GM12878 (cell line): ENCODE results near the gene ANO9. TPM values are rescaled to one million over a fixed set of nuclear protein-coding genes. Genes with fewer than 3 reads are reported as not detected.

Source experiments
- ATAC-seq: fragments of 200-7000 bp; cut with Tn5 transposase; 3 replicates; pipeline ENCODE4 v1.9.1; 2020; ENCODE audit warnings: mild to moderate bottlenecking, moderate library complexity
- BruUV-seq: library from RNA; stranded (reverse); fragments of 400-500 nt; replicated peaks from 2 replicates; lab custom pipeline; 2021; lab: Mats Ljungman, UMichigan
- CTCF ChIA-PET: fragments of 300-600 bp; sonication (Branson Sonifier 250); formaldehyde crosslinking; extraction: SDS; loops from one replicate; lab custom pipeline; 2021; ENCODE audit warnings: inconsistent platforms; lab: Yijun Ruan, JAX
- POLR2A ChIA-PET: fragments of 350-600 bp; formaldehyde crosslinking; extraction: SDS; loops from one replicate; lab custom pipeline; 2021; ENCODE audit warnings: inconsistent platforms; lab: Charles Lee
- RAD21 ChIA-PET: fragments of 300-600 bp; sonication (Branson Sonifier 250); formaldehyde crosslinking; loops from one replicate; lab custom pipeline; 2023; ENCODE audit warnings: antibody characterized with exemption; ENCODE audit not compliant: unreplicated experiment; lab: Charles Lee
- SMC1A ChIA-PET: fragments of 300-600 bp; sonication (Branson Sonifier 250); formaldehyde crosslinking; loops from one replicate; lab custom pipeline; 2023; ENCODE audit not compliant: unreplicated experiment, uncharacterized antibody; lab: Charles Lee
- DNase-seq: peaks from one replicate; pipeline ENCODE4 v3.0.0-alpha.2; 2011; ENCODE audit warnings: low read depth, low spot score
- FAIRE-seq: peaks from 3 replicates; lab custom pipeline; 2011; peaks lifted over from hg19 to GRCh38; lab: Jason Lieb, UNC
- H2AFZ ChIP-seq: 2 replicates; pipeline ENCODE4 v1.6.0; 2011; ENCODE audit warnings: low read depth, low read length, control low read depth; ENCODE audit not compliant: control insufficient read depth
- H3K27ac ChIP-seq: 2 replicates; pipeline ENCODE4 v1.5.1; 2011; ENCODE audit warnings: control low read depth; ENCODE audit not compliant: control insufficient read depth, insufficient read depth
- H3K27me3 ChIP-seq, 2 experiments: replicated peaks in 1 of 2; 2 replicates each; pipeline versions ENCODE4 v1.6.0 to v1.6.1; 2011; ENCODE audit warnings: low read length in 1 of 2; ENCODE audit not compliant: control insufficient read depth in 2 of 2, insufficient read depth in 2 of 2
- H3K36me3 ChIP-seq, 2 experiments: 2 replicates each; pipeline ENCODE4 v1.5.1; 2011; ENCODE audit warnings: low read length in 1 of 2; ENCODE audit not compliant: control insufficient read depth in 2 of 2, insufficient read depth in 2 of 2
- H3K4me1 ChIP-seq: 2 replicates; pipeline ENCODE4 v1.6.1; 2011; ENCODE audit warnings: mild to moderate bottlenecking, low read length, moderate library complexity, mixed read lengths; ENCODE audit not compliant: control insufficient read depth, insufficient read depth
- H3K4me2 ChIP-seq: 2 replicates; pipeline ENCODE4 v1.6.0; 2011; ENCODE audit warnings: control low read depth; ENCODE audit not compliant: control insufficient read depth, insufficient read depth
- H3K4me3 ChIP-seq: fragments of 200-600 bp; sonication (generic); 2 replicates; pipeline ENCODE4 v1.5.1; 2016
- H3K79me2 ChIP-seq: 2 replicates; pipeline ENCODE4 v1.6.0; 2011; ENCODE audit warnings: low read length; ENCODE audit not compliant: control insufficient read depth, insufficient read depth
- H3K9ac ChIP-seq: 2 replicates; pipeline ENCODE4 v1.8.0; 2011; ENCODE audit warnings: low read length, control low read depth, mixed read lengths; ENCODE audit not compliant: control insufficient read depth, insufficient read depth
- H3K9me3 ChIP-seq: replicated peaks from 3 replicates; pipeline ENCODE4 v1.5.1; 2011; ENCODE audit warnings: mild to moderate bottlenecking, low read length; ENCODE audit not compliant: control insufficient read depth, insufficient read depth
- H4K20me1 ChIP-seq: 2 replicates; pipeline ENCODE4 v1.6.0; 2011; ENCODE audit not compliant: control insufficient read depth, insufficient read depth
- BACH1 ChIP-seq: fragments of 450-650 bp; IDR thresholded peaks from 2 replicates; pipeline ENCODE4 v1.6.1; 2017; ENCODE audit warnings: mild to moderate bottlenecking, borderline replicate concordance
- IKZF2 ChIP-seq, 2 experiments: fragments of 450-650 bp; IDR thresholded peaks; 2 replicates each; pipeline ENCODE4 v1.6.1; 2017; ENCODE audit warnings: mild to moderate bottlenecking in 2 of 2, moderate library complexity in 2 of 2
- KAT2A ChIP-seq: conservative IDR thresholded peaks from 2 replicates; pipeline ENCODE4 v1.6.1; 2011; ENCODE audit warnings: low read depth, low read length; ENCODE audit not compliant: control insufficient read depth
- KDM1A ChIP-seq: fragments of 200-600 bp; sonication (generic); IDR thresholded peaks from 2 replicates; pipeline ENCODE4 v1.6.1; 2016; ENCODE audit warnings: borderline replicate concordance
- NBN ChIP-seq: fragments of 450-650 bp; IDR thresholded peaks from 2 replicates; pipeline ENCODE4 v1.6.1; 2016
- POLR2AphosphoS5 ChIP-seq: IDR thresholded peaks from 2 replicates; pipeline ENCODE4 v1.6.1; 2011; ENCODE audit warnings: mild to moderate bottlenecking, low read length, inconsistent platforms
- RB1 ChIP-seq: fragments of 450-650 bp; formaldehyde crosslinking; IDR thresholded peaks from 2 replicates; pipeline ENCODE4 v1.6.1; 2017; ENCODE audit warnings: mild to moderate bottlenecking, borderline replicate concordance
- ZNF384 ChIP-seq: IDR thresholded peaks from 2 replicates; pipeline ENCODE4 v1.6.1; 2012; ENCODE audit warnings: low read depth, mild to moderate bottlenecking, low read length, improper control_type of control experiment, borderline replicate concordance
- WGBS: methylation state at CpG from one replicate; pipeline ENCODE4 v1.1.6; 2016; ENCODE audit warnings: low lambda C conversion rate; ENCODE audit not compliant: insufficient replicate concordance, insufficient coverage; ENCODE audit errors: missing lambda C conversion rate; 5-methylcytosine and 5-hydroxymethylcytosine counted together
- in situ Hi-C: fragments of 300-500 bp; cut with MboI; formaldehyde crosslinking; loops from 9 replicates; pipeline ENCODE4 v1.14.3; 2018; ENCODE audit warnings: mixed read lengths
- intact Hi-C: fragments of 100-400 bp; cut with micrococcal nuclease; formaldehyde crosslinking; loops from one replicate; pipeline ENCODE4 v1.14.2; 2022; ENCODE audit not compliant: unreplicated experiment
- polyA plus RNA-seq, 11 experiments: library from polyadenylated mRNA; depleted of rRNA in 4 of 11; unstranded in 6 of 11; stranded (reverse) in 5 of 11; fragments of >200 nt; fragmentation: Nextera tagmentation in 4 of 11; fragmentation: Illumina TruSeq in 1 of 11; extraction: Ambion mirVana in 4 of 11; extraction: Trizol in 1 of 11; gene quantifications; 1 replicate in 1 of 11; 2 replicates in 10 of 11; pipeline versions ENCODE4 v1.2.1 to v1.2.3, GENCODE V29; 2011 to 2016; ENCODE audit warnings: inconsistent platforms in 2 of 11, missing spikeins in 2 of 11, low read depth in 1 of 11
- total RNA-seq, 4 experiments: library from RNA; depleted of rRNA in 3 of 4; stranded (reverse); fragments of >200 nt in 3 of 4; fragmentation: Illumina TruSeq in 1 of 4; extraction: Trizol in 1 of 4; gene quantifications; 2 replicates each; pipeline versions ENCODE4 v1.2.1 to v1.2.3, GENCODE V29; 2013 to 2021
- TF ChIP-seq, protein P1 (sequence below), 3 experiments: IDR thresholded peaks in 2 of 3; conservative IDR thresholded peaks in 1 of 3; 2 replicates each; pipeline ENCODE4 v1.5.1; 2011; ENCODE audit warnings: low read depth in 3 of 3, low read length in 3 of 3, mild to moderate bottlenecking in 3 of 3, control low read depth in 2 of 3, moderate library complexity in 2 of 3, inconsistent platforms in 1 of 3, mixed read lengths in 1 of 3; ENCODE audit not compliant: control insufficient read depth in 2 of 3, insufficient read depth in 1 of 3; ENCODE audit errors: extremely low read depth in 1 of 3
- TF ChIP-seq, protein P2 (sequence below): fragments of 450-650 bp; formaldehyde crosslinking; IDR thresholded peaks from 2 replicates; pipeline ENCODE4 v1.5.0; 2022; ENCODE audit warnings: mild to moderate bottlenecking, missing genetic modification characterization
- TF ChIP-seq, protein P3 (sequence below): fragments of 450-650 bp; formaldehyde crosslinking; IDR thresholded peaks from 2 replicates; pipeline ENCODE4 v1.4.0; 2022; ENCODE audit warnings: mild to moderate bottlenecking, moderate library complexity
- TF ChIP-seq, protein P4 (sequence below): fragments of 450-650 bp; IDR thresholded peaks from 2 replicates; pipeline ENCODE4 v1.6.1; 2018; ENCODE audit warnings: borderline replicate concordance, mild to moderate bottlenecking; ENCODE audit not compliant: partially characterized antibody

The ANO9 gene
- total and polyA plus RNA-seq, 10 of the 15 experiments (the other 5 are each of a cell fraction or from before 2014, with no cell fraction given) = 0.21 to 42.3 (median 12.0) TPM

DNA sequence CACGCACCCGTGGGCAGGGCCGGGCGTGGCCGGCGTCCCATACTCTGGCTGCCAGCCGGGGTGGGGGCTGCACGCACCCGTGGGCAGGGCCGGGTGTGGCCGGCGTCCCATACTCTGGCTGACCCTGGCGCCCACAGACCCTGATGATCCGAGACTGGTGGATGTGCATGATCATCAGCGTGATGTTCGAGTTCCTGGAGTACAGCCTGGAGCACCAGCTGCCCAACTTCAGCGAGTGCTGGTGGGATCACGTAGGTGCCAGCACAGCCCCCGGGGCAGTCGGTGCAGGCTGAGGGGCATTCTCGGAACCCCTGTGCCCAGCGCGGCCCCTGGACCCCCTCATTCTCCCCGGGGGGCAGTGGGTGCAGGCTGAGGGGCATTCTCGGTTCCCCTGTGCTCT is 46.3 kb upstream of the ANO9 start:
- Histone ChIP-seq H3K9me3 (no peaks in the 10 kb centered on the region; the same call in 2 of the 3 replicates), H2AFZ (no peak overlapping the region), H4K20me1 (no peaks in the 10 kb centered on the region), H3K4me2 (no peak overlapping the region), H3K36me3 (peaks cover 0 to 5% of the 10 kb centered on the region in 2 experiments; a peak in 2 of 4 replicates), H3K27ac (no peak overlapping the region), H3K79me2 (no peaks in the 10 kb centered on the region), H3K4me1 (no peaks in the 10 kb centered on the region), H3K9ac (no peak overlapping the region), H3K4me3 (no peak overlapping the region), H3K27me3 (no peaks in the 10 kb centered on the region)
- ChIA-PET RAD21 (no interaction called here), POLR2A (no interaction called here), CTCF (no interaction called here), SMC1A (no interaction called here)
- FAIRE-seq (no peak), ATAC-seq (no peak), DNase-seq (no peak)
- BruUV-seq = no TSS peak
- TF ChIP-seq BACH1 (no peak), POLR2AphosphoS5 (no peak), NBN (no peak), ZNF384 (no peak), IKZF2 (IDR thresholded peaks at IDR 0.05) (no peak), KDM1A (no peak), RB1 (no peak), KAT2A (no peak)
- TF ChIP-seq, protein P1, sequence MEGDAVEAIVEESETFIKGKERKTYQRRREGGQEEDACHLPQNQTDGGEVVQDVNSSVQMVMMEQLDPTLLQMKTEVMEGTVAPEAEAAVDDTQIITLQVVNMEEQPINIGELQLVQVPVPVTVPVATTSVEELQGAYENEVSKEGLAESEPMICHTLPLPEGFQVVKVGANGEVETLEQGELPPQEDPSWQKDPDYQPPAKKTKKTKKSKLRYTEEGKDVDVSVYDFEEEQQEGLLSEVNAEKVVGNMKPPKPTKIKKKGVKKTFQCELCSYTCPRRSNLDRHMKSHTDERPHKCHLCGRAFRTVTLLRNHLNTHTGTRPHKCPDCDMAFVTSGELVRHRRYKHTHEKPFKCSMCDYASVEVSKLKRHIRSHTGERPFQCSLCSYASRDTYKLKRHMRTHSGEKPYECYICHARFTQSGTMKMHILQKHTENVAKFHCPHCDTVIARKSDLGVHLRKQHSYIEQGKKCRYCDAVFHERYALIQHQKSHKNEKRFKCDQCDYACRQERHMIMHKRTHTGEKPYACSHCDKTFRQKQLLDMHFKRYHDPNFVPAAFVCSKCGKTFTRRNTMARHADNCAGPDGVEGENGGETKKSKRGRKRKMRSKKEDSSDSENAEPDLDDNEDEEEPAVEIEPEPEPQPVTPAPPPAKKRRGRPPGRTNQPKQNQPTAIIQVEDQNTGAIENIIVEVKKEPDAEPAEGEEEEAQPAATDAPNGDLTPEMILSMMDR (IDR thresholded peaks at IDR 0.05 in 2 of 3, conservative IDR thresholded peaks at IDR 0.05 in 1 of 3; ENCODE audit: control insufficient read depth in 2 of 3, extremely low read depth in 1 of 3, insufficient read depth in 1 of 3, low read depth in 3 of 3, low read length in 3 of 3) = no peak
- TF ChIP-seq, protein P2, sequence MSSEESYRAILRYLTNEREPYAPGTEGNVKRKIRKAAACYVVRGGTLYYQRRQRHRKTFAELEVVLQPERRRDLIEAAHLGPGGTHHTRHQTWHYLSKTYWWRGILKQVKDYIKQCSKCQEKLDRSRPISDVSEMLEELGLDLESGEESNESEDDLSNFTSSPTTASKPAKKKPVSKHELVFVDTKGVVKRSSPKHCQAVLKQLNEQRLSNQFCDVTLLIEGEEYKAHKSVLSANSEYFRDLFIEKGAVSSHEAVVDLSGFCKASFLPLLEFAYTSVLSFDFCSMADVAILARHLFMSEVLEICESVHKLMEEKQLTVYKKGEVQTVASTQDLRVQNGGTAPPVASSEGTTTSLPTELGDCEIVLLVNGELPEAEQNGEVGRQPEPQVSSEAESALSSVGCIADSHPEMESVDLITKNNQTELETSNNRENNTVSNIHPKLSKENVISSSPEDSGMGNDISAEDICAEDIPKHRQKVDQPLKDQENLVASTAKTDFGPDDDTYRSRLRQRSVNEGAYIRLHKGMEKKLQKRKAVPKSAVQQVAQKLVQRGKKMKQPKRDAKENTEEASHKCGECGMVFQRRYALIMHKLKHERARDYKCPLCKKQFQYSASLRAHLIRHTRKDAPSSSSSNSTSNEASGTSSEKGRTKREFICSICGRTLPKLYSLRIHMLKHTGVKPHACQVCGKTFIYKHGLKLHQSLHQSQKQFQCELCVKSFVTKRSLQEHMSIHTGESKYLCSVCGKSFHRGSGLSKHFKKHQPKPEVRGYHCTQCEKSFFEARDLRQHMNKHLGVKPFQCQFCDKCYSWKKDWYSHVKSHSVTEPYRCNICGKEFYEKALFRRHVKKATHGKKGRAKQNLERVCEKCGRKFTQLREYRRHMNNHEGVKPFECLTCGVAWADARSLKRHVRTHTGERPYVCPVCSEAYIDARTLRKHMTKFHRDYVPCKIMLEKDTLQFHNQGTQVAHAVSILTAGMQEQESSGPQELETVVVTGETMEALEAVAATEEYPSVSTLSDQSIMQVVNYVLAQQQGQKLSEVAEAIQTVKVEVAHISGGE (CRISPR knock-in tag) = no peak
- TF ChIP-seq, protein P3, sequence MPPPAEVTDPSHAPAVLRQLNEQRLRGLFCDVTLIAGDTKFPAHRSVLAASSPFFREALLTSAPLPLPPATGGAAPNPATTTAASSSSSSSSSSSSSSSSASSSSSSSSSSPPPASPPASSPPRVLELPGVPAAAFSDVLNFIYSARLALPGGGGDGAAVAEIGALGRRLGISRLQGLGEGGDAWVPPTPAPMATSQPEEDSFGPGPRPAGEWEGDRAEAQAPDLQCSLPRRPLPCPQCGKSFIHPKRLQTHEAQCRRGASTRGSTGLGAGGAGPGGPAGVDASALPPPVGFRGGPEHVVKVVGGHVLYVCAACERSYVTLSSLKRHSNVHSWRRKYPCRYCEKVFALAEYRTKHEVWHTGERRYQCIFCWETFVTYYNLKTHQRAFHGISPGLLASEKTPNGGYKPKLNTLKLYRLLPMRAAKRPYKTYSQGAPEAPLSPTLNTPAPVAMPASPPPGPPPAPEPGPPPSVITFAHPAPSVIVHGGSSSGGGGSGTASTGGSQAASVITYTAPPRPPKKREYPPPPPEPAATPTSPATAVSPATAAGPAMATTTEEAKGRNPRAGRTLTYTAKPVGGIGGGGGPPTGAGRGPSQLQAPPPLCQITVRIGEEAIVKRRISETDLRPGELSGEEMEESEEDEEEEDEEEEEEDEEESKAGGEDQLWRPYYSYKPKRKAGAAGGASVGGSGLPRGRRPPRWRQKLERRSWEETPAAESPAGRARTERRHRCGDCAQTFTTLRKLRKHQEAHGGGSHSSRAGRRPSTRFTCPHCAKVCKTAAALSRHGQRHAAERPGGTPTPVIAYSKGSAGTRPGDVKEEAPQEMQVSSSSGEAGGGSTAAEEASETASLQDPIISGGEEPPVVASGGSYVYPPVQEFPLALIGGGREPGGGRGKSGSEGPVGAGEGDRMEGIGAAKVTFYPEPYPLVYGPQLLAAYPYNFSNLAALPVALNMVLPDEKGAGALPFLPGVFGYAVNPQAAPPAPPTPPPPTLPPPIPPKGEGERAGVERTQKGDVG (CRISPR knock-in tag) = no peak
- TF ChIP-seq, protein P4, sequence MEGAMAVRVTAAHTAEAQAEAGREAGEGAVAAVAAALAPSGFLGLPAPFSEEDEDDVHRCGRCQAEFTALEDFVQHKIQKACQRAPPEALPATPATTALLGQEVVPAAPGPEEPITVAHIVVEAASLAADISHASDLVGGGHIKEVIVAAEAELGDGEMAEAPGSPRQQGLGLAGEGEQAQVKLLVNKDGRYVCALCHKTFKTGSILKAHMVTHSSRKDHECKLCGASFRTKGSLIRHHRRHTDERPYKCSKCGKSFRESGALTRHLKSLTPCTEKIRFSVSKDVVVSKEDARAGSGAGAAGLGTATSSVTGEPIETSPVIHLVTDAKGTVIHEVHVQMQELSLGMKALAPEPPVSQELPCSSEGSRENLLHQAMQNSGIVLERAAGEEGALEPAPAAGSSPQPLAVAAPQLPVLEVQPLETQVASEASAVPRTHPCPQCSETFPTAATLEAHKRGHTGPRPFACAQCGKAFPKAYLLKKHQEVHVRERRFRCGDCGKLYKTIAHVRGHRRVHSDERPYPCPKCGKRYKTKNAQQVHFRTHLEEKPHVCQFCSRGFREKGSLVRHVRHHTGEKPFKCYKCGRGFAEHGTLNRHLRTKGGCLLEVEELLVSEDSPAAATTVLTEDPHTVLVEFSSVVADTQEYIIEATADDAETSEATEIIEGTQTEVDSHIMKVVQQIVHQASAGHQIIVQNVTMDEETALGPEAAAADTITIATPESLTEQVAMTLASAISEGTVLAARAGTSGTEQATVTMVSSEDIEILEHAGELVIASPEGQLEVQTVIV = no peak
- 94% methylated on average over 25 of the region's 25 CpGs for whole genome bisulfite sequencing
- in situ Hi-C loops (no loop called here), intact Hi-C loops (no loop called here)
